Bronchial epithelial cell (primary cell): Measurements from ENCODE around the gene CHN2. TPM values are rescaled to one million over a fixed set of nuclear protein-coding genes. Genes with fewer than 3 reads are reported as not detected.

Experiments used
- DNase-seq: peaks from one replicate; pipeline ENCODE4 v3.0.0-alpha.2; 2010; ENCODE audit warnings: low read depth
- FAIRE-seq: peaks from 2 replicates; lab custom pipeline; 2011; peaks lifted over from hg19 to GRCh38; lab: Jason Lieb, UNC
- H3K27me3 ChIP-seq: 2 replicates; pipeline ENCODE4 v1.5.1; 2011; ENCODE audit warnings: low read length; ENCODE audit not compliant: control insufficient read depth, insufficient read depth
- H3K36me3 ChIP-seq: 2 replicates; pipeline ENCODE4 v1.5.1; 2011; ENCODE audit warnings: low read length; ENCODE audit not compliant: control insufficient read depth, insufficient read depth
- H3K4me3 ChIP-seq: 2 replicates; pipeline ENCODE4 v1.5.1; 2011; ENCODE audit warnings: mild to moderate bottlenecking, low read depth, low read length, control low read depth
- CTCF ChIP-seq: IDR thresholded peaks from 2 replicates; pipeline ENCODE4 v1.5.1; 2011; ENCODE audit warnings: mild to moderate bottlenecking, moderate library complexity, low read length, control low read depth, inconsistent platforms; ENCODE audit not compliant: insufficient read depth, severe bottlenecking
- total RNA-seq: library from RNA; depleted of rRNA; stranded (reverse); fragments of >200 nt; gene quantifications from 2 replicates; pipeline ENCODE4 v1.2.1, GENCODE V29; 2014

Gene CHN2
- total RNA-seq, 1 donor from 2014 or later: 0.53 TPM

DNA sequence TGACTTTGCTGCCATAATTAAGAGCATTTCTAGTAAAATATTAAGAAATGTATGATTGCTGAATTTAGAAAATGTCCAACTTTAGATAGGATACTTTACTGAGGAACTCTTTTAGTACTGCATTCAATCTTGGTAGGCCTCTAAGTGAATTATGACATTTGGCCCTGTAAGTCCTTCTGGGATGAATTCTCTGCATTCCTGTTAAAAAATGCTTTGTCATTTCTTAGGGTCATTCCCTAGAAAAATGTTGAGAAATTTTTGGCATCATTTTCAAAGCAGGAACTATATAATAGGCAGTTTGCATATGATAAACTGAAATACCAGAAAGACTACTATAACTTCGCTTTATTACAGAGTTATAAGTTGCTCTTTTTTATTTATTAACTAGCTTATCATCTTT lies 299.8 kb downstream of the CHN2 start:
- FAIRE-seq (no peak), DNase-seq (no peak)
- Histone ChIP-seq H3K4me3 (no peak overlapping the region), H3K36me3 (no peaks in the 10 kb centered on the region), H3K27me3 (peaks cover 2% of the 10 kb centered on the region)
- no peak for TF ChIP-seq CTCF

DNA sequence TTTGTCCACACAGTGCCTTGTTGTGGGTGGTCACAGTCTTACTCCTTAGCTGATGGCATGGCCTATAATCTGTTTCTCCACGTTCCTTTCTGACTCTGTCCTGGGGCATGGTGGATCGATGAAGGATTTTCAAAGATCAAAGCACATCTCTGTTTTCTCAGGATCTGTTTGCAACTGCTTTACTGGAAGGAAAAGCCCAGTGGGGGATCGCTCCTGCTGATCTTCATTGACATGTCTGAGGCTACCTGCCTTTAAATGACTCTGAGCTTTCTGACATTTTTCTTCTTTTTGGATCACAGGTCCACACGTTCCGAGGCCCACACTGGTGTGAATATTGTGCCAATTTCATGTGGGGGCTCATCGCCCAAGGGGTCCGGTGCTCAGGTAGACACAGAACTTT lies 301.1 kb downstream of the CHN2 start:
- H3K4me3 ChIP-seq: no peak overlapping the region
- no peak for TF ChIP-seq CTCF
- DNase-seq (no peak), FAIRE-seq (no peak)
- peaks cover 2% of the 10 kb centered on the region for H3K27me3 ChIP-seq
- H3K36me3 ChIP-seq: no peaks in the 10 kb centered on the region

DNA sequence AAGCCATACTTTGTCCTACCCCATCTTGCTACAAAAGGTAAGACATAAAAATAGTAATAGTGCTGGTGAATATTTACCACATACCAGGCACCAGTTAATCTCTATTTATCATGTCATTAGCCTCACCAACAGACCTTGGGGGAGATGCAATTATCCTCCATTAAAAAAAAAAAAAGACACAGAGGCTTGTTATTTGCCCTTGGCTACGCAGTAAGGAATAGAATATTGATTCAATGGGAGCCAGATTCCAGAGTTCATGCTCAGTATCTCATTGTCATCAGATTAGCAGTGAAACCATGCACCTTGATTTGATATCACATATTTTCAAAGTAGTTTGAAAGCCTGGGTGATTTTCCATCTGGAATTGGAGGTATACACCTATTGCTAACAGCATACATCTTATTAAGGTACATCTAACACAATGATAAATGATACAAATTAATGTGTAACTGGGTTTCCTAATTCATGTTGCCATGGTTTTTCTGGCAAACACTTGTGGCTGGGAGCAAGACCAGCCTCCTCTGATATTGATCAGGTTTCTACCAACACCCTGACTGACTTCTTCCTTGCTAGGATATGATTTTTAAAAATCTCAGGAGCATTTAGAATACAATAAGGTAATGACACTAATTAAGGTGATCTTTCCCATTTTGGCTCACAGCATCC lies 301.9 kb downstream of the CHN2 start:
- DNase-seq (no peak), FAIRE-seq (no peak)
- H3K4me3 ChIP-seq: no peak overlapping the region
- no peaks in the 10 kb centered on the region for H3K36me3 ChIP-seq
- H3K27me3 ChIP-seq: peaks cover 2% of the 10 kb centered on the region
- TF ChIP-seq CTCF: no peak

- DNase-seq: no peak
- Histone ChIP-seq H3K36me3 (no peaks in the 10 kb centered on the region), H3K4me3 (no peak overlapping the region), H3K27me3 (peaks cover 2% of the 10 kb centered on the region)
- TF ChIP-seq CTCF: no peak
- FAIRE-seq: no peak
These were observed 305.4 kb downstream of the CHN2 start for GRCh38 chr7:29499932-29500331.

DNA sequence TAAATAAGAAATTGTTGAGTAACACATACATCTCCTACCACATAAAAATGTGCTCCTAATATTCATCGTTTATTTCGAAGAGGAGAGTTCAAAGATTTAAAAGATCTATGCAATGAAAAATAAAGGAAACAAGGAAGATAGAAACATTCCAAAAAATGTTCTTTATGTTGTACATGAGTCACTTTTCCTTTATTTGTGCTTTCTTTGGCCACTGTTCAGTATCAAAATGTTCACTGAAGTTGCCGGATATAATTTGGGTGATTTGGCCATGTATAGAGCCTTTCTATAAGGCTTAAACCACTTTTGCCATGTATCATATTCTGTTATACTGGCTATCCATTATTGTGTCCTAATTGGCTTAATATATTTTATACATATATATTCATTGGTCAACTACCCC lies 306.1 kb downstream of the CHN2 start:
- DNase-seq: no peak
- Histone ChIP-seq H3K4me3 (no peak overlapping the region), H3K27me3 (peaks cover under 1% of the 10 kb centered on the region), H3K36me3 (no peaks in the 10 kb centered on the region)
- no peak for FAIRE-seq
- TF ChIP-seq CTCF: no peak

DNA sequence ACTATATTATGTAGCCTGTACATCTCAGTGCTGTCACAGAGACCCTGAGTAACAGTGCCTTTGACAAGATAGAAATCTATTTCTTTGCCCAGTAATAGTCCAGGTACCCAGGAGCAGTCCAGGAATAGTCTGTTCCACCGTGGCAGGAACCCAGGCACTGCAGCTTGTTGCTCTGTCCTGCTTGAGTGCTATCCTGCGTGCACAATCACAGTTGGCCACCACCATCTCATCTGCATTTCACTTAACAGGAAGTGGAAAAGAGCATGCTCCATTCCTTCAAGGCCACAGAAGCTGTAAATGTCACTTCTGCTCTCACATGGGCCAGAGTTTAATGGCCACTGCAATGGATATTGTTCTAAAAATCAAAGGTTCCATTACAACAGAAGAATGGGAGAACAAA lies 307.6 kb downstream of the CHN2 start:
- DNase-seq (no peak), FAIRE-seq (no peak)
- Histone ChIP-seq H3K36me3 (no peaks in the 10 kb centered on the region), H3K27me3 (no peaks in the 10 kb centered on the region), H3K4me3 (no peak overlapping the region)
- no peak for TF ChIP-seq CTCF
